ENCODE measurements around the gene TCF4.

- TF ChIP-seq POLR2A (IDR thresholded peaks at IDR 0.05) = no peak
- no peak for TF ChIP-seq CTCF (IDR thresholded peaks at IDR 0.05)
Measured at GRCh38 chr18:55351241-55351691, 236.7 kb downstream of the TCF4 start.
